NCI-H1105 treated with DMSO at 0.1 percent for 48 hours (cell line): ENCODE results near the gene FANCL.
"Not testable (repeated sequence)": the region's sequence is repeated elsewhere in the genome, so short reads cannot be mapped to it uniquely, and the experiment has no call there.

Experiments
- DNase-seq: peaks from one replicate; lab custom pipeline; 2025; lab: John Stamatoyannopoulos, UW

The FANCL gene

DNA sequence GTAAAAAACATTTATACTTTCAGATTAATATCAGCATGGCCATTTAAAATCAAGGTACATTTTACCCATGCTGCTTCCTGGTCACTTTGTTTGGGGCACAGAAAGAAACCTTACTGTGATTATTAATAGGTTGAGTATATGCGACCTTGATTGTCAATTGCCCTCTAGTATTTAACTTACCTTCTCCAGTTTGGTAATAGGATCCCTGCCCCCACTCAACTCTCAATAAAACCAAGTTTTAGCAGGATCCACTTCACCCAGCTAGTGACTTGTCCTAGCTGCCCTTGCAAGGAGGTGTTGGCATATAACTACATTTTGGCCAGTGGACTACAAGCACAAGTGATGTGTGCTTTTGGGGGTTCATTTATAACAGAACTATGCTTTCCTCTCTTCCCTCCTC is 34.3 kb downstream of the FANCL start:
- DNase-seq = no peak

DNA sequence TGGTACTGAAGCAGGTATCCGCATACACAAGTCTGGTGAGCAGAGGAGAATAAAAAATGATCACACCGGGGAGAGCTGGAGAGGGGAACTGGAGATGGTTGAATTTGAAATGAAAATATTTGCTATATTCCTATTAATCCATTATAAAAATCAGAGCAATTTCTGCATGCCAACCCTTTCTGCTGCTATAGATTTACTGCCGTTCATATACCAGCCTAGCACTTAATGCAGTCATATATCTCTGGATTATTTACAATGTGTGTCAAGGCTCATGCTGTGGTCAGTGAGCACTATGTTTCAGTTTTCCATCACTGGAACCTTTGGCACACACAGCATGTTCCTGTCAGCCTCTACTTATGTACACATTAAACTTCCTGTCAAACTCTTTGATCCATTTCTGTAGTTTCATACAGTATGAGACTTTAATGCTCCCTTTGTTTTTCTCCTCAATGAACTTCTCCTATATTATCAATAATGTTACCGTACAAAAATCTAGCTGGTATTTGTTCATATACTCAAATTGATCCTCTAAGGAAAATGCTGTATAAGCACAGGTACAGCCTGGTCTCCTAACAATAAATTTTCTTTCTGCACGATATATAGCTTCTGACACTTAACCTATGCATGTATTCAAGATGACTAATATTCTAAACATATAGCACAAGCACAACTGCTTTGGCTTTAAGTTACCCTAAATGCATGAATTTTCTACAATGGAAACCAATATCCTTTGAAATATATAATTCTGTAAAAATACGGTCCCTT is 36.7 kb downstream of the FANCL start:
- DNase-seq = no peak

DNA sequence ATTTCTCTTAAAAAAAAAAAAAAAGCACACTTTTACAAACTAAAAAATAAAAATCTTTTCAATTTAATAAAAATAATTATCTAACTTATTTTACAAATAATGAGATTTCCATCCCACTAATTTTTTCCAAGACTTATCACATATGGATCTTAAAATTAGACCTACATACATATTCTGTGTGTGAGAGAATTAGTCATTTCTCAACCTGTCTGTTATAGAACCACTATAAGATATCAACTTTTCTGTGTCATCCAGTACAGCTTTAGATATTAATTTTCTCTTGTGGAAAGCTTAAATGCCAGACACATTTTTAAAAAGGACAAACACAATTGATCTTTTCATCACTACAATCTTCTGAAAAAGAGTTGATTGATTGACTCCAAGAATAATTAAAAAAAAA is 38.1 kb downstream of the FANCL start:
- no peak for DNase-seq

DNA sequence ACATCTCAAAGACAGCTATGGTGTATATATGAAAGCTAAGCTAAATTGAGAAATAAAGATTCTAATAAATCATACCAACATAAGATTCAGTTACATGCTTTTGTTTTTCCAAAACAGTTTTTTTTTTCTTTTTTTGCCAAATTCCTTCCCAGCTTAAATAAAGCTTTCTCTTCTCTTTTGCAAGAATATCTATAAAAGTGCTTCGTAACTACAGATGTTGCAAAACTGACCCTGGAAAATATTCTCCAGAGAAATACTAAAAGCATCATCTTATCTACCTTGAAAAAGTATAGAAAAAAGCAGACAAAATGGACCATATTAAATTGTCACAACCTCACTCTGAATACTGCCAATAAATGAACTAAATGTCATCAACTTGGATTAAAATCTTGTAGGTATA is 38.7 kb downstream of the FANCL start:
- DNase-seq = no peak

DNA sequence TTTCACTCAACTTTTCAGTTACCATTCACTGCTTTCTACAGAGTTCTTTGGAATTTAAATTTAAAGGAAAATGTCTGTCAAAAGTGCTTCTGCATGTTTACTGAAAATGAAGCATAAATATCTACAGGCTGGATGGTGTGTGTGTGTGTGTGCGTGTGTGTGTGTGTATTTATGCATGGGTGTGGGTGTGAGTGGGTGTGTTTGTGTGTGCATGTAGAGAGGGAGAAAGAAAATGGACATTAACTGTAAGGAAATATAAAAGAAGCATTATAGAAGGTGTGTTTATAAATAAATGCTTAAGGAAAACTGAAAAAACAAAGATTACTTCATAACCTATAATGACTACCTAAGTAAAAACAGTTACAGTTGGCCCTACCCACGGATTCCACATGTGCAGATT is 43.2 kb downstream of the FANCL start:
- no peak for DNase-seq

DNA sequence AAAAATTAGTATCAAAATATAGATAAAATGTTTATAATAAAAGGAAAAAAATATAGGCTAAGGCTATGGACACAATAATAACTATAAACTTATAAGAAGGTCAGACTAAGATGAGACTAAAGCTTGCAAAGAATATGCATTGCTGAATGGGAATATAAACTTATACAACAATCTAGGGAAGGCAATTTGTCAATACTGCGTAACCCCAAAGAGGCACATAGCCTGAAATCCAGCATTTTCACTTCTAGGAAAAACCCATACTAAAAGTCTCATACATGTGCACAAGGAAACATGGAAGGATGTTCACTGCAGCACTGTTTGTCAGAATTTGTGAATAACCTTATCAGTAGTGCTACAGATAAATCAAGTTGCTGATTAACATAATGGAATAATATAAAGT is 45.5 kb downstream of the FANCL start:
- DNase-seq = no peak

DNA sequence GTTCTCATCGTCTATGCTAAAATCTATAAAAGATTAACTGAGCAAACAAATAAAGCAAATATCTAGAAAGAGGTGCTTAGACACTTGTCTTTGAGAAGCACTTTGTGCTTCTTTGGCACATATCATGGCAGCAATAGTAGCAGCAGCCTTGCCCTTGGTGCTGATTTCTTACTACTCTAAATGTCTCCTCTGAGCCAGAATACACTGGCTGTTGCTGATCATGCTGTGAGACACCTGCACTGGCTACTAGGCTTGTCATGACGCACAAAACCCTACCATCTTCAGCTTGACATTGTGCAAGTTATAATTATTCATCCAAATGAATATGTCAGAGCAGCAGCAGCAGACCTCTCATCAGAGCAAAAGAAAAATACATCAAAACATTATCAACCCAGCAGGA is 46.7 kb downstream of the FANCL start:
- no peak for DNase-seq

DNA sequence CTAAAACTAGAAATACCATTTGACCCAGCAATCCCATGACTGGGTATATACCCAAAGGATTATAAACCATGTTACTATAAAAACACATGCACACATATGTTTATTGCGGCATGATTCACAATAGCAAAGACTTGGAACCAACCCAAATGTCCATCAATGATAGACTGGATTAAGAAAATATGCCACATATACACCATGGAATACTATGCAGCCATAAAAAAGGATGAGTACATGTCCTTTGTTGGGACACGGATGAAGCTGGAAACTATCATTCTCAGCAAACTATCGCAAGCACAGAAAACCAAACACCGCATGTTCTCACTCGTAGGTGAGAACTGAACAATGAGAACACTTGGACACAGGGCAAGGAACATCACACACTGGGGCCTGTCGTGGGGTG is 54.1 kb downstream of the FANCL start:
- not testable (repeated sequence) for DNase-seq

DNA sequence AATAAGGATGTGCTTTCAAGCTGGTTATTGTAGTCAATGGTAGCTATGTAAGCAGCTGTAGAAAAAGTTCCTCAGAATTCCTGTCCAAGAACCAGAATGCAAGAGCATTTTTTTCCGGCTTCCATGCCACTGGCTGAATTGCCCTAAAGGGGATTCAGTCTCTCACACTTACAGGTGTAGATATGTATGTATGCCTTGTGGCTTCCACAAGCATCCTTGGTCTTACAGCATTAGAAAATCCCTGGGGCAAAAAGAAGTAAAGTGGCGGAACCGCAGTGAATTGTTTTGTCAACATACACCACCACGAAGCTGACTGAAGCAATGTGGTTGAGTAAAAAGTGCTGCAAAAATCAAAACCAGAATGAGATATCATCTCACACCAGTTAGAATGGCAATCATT is 54.6 kb downstream of the FANCL start:
- DNase-seq = no peak

DNA sequence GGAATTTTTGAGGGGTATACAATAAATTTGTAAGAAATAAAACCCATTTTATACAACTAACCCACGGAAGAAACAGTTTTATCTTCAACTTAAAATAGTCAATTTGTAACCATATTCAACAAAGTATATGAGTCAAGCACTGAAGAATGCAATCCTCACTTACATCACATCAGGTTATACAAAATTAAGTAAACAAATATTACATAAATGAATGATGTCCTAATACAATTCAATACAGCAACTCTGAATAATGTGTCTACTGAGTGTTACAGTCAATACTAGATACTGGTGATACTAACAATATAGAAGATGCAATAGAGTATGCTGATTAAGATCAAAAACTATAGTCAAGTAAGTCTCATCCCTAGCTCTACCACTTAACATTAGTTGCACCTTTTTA is 58.6 kb downstream of the FANCL start:
- no peak for DNase-seq

DNA sequence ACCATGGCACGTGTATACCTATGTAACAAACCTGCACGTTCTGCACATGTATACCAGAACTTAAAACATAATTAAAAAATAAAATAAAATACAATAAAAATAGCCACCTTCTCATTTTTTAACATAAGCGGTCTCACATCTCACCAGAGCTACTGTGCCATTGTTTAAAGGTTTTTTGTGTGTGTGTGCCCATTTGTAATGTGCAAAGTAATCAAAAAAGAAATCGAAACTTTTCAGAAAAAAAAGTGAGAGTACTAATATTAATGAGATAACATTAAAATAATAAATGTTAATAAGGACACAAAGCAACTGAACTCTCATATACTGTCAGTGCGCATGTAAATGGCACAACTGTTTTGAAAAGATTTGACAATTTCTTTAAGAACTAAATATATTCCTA is 60.5 kb downstream of the FANCL start:
- no peak for DNase-seq

DNA sequence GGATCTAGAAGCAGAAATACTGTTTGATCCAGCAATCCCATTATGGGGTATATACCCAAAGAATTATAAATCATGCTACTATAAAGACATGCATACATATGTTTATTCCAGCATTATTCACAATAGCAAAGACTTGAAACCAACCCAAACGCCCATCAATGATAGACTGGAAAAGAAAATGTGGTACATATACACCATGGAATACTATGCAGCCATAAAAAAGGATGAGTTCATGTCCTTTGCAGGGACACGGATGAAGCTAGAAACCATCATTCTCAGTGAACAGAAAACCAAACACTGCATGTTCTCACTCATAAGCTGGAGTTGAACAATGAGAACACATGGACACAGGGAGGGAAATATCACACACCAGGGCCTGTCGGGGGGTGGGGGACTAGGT is 61.0 kb downstream of the FANCL start:
- not testable (repeated sequence) for DNase-seq

DNA sequence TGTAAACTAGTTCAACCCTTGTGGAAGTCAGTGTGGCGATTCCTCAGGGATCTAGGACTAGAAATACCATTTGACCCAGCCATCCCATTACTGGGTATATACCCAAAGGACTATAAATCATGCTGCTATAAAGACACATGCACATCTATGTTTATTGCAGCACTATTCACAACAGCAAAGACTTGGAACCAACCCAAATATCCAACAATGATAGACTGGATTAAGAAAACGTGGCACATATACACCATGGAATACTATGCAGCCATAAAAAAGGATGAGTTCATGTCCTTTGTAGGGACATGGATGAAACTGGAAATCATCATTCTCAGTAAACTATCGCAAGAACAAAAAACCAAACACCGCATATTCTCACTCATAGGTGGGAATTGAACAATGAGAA is 63.9 kb downstream of the FANCL start:
- not testable (repeated sequence) for DNase-seq

DNA sequence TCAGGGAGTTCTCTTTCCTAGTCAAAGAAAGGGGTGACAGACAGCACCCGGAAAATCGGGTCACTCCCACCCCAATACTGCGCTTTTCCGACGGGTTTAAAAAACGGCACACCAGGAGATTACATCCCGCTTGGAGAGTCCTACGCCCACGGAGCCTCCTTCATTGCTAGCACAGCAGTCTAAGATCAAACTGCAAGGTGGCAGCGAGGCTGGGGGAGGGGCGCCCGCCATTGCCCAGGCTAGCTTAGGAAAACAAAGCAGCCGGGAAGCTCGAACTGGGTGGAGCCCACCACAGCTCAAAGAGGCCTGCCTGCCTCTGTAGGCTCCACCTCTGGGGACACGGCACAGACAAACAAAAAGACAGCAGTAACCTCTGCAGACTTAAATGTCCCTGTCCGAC is 69.3 kb downstream of the FANCL start:
- DNase-seq = not testable (repeated sequence)

DNA sequence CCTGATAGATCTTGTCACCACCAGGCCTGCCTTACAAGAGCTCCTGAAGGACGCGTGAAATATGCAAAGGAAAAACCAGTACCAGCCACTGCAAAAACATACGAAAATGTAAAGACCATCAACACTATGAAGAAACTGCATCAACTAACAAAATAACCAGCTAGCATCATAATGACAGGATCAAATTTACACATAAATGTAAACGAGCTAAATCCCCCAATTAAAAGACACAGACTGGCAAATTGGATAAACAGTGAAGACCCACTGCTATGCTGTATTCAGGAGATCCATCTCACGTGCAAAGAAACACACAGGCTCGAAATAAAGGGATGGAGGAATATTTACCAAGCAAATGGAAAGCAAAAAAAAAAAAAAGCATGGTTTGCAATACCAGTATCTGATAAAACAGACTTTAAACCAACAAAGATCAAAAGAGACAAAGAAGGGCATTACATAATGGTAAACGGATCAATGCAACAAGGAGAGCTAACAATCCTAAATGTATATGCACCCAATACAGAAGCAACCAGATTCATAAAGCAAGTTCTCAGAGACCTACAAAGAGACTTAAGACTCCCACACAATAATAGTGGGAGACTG is 70.7 kb downstream of the FANCL start:
- DNase-seq = not testable (repeated sequence)

DNA sequence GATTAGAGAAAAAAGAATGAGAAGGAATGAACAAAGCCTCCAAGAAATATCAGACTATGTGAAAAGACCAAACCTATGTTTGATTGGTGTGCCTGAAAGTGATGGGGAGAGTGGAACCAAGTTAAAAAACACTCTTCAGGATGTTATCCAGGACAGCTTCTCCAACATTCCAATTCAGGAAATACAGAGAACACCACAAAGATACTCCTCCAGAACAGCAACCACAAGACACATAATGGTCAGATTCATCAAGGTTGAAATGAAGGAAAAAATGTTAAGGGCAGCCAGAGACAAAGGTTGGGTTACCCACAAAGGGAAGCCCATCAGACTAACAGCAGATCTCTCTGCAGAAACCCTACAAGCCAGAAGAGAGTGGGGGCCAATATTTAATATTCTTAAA is 71.3 kb downstream of the FANCL start:
- not testable (repeated sequence) for DNase-seq

DNA sequence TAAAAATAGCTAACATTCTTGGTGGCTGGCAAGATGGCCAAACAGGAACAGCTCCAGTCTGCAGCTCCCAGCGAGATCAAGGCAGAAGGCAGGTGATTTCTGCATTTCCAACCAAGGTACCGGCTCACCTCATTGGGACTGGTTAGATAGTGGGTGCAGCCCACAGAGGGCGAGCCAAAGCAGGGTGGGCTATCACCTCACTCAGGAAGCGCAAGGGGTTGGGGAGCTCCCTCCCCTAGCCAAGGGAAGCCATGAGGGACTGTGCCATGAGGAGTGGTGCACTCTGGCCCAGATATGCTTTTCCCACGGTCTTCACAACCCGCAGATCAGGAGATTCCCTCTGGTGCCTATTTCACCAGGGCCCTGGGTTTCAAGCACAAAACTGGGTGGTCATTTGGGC is 73.0 kb downstream of the FANCL start:
- not testable (repeated sequence) for DNase-seq

DNA sequence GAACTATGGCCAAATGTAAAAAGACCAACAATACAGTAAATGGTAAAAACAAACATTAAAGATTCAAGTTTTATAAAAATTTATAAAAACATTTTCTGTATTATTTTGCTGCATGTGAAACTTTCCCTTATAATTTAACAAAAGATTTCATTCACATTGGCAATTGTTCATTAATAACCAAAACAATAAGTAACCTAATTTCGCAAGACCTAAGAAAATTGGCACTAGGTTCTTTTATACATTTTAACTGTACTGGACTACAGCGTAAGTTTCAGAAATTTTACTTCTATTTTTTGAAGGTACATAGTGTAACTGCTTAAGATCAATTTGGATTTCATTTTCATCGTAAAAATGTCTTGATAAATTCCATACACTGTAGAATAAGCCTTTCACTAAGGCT is 77.2 kb downstream of the FANCL start:
- DNase-seq = no peak

DNA sequence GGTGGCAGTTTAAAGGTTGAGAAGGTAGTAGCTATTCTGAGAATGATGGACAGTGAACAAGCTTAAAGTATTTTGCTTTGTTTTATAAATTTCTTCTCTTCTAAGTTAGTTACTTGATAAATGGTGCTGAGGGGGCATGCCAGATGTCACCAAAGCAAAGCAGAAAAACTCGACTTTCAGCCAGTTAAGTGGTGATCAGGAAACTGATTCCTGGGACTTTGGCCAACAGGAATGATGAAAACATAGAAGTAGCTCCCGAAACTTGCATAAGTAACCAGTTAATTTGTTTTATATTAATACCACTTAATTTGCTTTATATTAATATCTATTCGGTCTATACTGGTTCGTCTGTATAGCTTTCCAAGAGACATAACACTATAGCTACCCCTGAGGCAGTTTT is 82.6 kb downstream of the FANCL start:
- DNase-seq = no peak

DNA sequence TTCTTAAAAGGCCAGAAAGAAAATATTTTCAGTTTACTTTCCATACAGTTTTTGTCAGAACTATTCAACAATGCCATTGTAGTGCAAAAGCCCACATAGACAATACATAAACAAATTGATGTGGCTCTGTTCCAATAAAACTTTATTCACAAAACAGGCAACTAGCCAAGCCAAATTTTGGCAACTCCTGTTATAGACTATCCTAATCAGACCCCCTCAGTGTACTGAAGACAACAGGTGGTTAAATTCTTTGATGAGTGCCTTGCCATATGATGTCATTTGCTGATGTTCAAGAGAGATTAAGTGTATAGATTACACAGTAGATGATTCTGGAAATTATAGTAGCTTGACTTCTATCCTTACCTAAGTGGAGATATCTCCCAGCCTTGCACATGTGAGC is 83.4 kb downstream of the FANCL start:
- DNase-seq = peak; percentile 5

DNA sequence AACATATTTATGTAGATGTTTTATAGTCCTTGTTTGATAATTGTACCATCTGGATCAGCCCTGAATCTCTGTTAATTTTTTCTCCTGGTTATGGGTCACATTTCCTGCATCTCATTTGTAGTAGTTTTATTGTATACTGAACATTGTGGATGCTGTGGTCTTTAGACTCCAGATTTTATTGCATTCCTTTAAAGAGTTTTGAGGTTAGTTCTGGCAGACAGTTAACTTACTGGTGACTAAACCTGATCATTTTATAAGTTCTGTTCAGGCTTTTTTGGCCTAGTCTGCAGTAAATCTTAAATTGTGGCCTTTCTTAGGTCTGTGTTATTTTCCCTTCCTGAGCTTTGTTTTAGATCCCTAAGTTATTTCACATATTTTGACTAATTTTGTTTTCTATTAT is 84.3 kb downstream of the FANCL start:
- no peak for DNase-seq

DNA sequence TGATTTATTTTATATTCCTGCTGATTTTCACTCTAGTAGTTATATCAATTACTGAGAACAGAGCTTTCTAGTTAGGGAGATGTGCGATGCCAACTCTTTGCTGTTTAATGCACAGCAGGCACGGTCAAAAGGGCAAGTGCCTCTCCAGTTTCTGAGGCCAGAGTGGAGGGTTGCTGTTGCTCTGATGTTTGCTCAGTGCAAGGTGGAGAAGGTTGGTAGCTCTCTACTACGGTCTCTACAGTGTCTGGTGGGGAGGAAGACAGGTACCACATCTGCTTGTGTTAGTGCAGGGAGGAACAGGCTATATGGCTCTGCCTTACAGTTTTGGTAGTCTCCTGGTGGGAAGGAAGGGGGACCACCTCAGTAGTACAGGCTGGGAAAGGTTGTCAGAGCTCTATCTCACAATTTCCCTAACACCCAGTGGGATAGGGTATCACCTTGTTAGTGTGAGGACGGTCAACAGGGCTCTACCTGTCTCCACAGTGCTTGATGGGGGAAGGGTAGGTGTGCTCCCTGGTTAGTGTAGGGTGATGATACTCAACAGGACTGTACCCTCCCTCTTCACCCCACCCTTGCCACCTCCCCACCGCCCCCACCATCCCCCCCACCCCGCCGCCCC is 85.9 kb downstream of the FANCL start:
- DNase-seq = no peak

DNA sequence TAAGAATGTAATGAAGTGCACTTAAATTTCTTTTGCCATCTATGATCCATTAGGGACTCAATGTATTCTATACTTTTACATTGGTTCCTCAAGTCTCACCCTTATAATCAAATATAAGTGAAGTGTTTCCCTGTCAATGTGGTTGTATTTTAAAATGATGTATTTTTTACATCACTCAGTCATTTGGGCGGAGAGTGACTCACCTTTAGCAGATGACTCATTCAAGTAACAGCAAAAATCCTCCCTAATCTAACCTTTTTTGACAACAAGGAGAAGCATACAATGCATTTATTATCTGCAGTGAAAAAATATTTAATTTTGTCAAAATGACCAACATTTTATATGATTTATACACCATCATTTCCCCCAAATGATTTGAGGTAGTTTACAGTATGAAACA is 94.4 kb downstream of the FANCL start:
- no peak for DNase-seq

DNA sequence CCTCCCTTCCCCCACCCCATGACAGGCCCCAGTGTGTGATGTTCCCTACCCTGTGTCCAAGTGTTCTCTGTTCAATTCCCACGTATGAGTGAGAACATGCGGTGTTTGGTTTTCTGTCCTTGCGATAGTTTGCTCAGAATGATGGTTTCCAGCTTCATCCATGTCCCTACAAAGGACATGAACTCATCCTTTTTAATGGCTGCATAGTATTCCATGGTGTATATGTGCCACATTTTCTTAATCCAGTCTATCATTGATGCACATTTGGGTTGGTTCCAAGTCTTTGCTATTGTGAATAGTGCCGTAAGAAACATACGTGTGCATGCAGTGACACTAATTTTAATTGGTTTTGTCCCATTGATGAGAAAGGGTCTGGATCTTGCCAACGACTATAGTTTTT is 95.4 kb downstream of the FANCL start:
- DNase-seq = not testable (repeated sequence)
